Natural killer cell (primary cell): ENCODE data around the gene SPOCK1. TPM values are rescaled to one million over a fixed set of nuclear protein-coding genes. Genes with fewer than 3 reads are reported as not detected.

ENCODE experiments used
- ATAC-seq, 3 donors: fragments of 150-1000 bp in 2 of 3; fragments of 200-7000 bp in 1 of 3; cut with Tn5 transposase; 1 replicate in 1 of 3; 2 replicates in 2 of 3; pipeline ENCODE4 v1.10.0; 2021; ENCODE audit warnings: mild to moderate bottlenecking in 2 of 3, moderate library complexity in 2 of 3
- DNase-seq, 2 donors: peaks; one replicate each; pipeline versions ENCODE4 v3.0.0 to v3.0.0-alpha.2; 2013 to 2021; ENCODE audit warnings: mixed read lengths in 1 of 2
- H3K27ac ChIP-seq: one replicate; pipeline ENCODE4 v1.5.1; 2013; ENCODE audit warnings: mild to moderate bottlenecking, low read length
- H3K27me3 ChIP-seq: one replicate; pipeline ENCODE4 v1.6.1; 2013; ENCODE audit warnings: low read length; ENCODE audit not compliant: control insufficient read depth, insufficient read depth
- H3K36me3 ChIP-seq: one replicate; pipeline ENCODE4 v1.6.1; 2013; ENCODE audit warnings: low read length; ENCODE audit not compliant: control insufficient read depth, insufficient read depth
- H3K4me1 ChIP-seq: one replicate; pipeline ENCODE4 v1.6.1; 2013; ENCODE audit warnings: low read length; ENCODE audit not compliant: control insufficient read depth, insufficient read depth
- H3K4me3 ChIP-seq: one replicate; pipeline ENCODE4 v1.5.1; 2013; ENCODE audit warnings: low read length
- H3K9me3 ChIP-seq: one replicate; pipeline ENCODE4 v1.6.1; 2013; ENCODE audit warnings: low read length; ENCODE audit not compliant: control insufficient read depth, insufficient read depth
- H3K27ac Mint-ChIP-seq, 2 donors: one replicate each; pipeline ENCODE4 v1.8.0; 2022; ENCODE audit warnings: mild to moderate bottlenecking in 2 of 2, mixed read lengths in 2 of 2, moderate library complexity in 1 of 2
- H3K27me3 Mint-ChIP-seq, 2 donors: one replicate each; pipeline ENCODE4 v1.8.0; 2022; ENCODE audit warnings: low read depth in 2 of 2, mixed read lengths in 2 of 2
- H3K36me3 Mint-ChIP-seq: one replicate; pipeline ENCODE4 v1.8.0; 2022; ENCODE audit warnings: mixed read lengths
- H3K4me1 Mint-ChIP-seq, 2 donors: one replicate each; pipeline ENCODE4 v1.8.0; 2022; ENCODE audit warnings: mixed read lengths in 2 of 2
- H3K4me3 Mint-ChIP-seq: one replicate; pipeline ENCODE4 v1.8.0; 2022; ENCODE audit warnings: mild to moderate bottlenecking, moderate library complexity, mixed read lengths
- H3K9me3 Mint-ChIP-seq, 2 donors: one replicate each; pipeline ENCODE4 v1.8.0; 2022; ENCODE audit warnings: mixed read lengths in 2 of 2
- CTCF ChIP-seq: fragments of 200-600 bp; IDR thresholded peaks from one replicate; pipeline ENCODE4 v1.8.0; 2022; ENCODE audit warnings: antibody characterized with exemption
- WGBS: methylation state at CpG from one replicate; pipeline ENCODE4 v1.1.7; 2013; ENCODE audit warnings: missing lambda C conversion rate; ENCODE audit not compliant: insufficient coverage; 5-methylcytosine and 5-hydroxymethylcytosine counted together
- intact Hi-C: fragments of 100-400 bp; cut with micrococcal nuclease; formaldehyde crosslinking; loops from one replicate; pipeline ENCODE4 v1.14.2; 2022
- total RNA-seq, 4 donors: library from RNA; stranded (reverse); fragments of 120-200 nt in 1 of 4; gene quantifications; one replicate each; pipeline versions ENCODE4 v1.2.3 to v1.2.4, GENCODE V29; 2013 to 2022

The SPOCK1 gene
- total RNA-seq, 3 donors from 2014 or later (not counting 1 experiment from before 2014, with no cell fraction given), result 0.09 to 1.6 (median 0.61) TPM

DNA sequence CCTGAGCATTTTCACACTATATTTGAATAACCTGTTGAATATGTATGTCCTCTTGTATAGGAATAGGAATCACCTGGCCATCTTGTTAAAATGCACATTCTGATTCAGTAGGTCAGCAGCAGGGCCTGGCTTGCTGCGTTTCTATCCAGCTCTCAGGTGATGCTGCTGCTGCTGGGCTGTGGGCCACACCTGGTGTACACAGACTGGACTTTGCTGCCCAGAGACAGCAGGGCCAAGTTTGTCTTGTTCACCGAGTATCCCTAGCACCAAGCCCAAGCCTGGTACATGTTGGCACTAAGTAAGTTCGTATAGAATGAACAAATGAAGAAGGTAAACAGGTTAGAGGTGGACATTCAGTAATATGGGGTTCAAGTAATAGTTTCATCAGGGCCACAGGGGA is 151.3 kb downstream of the SPOCK1 start:
- H3K27me3 Mint-ChIP-seq, result peaks cover 5 to 9% of the 10 kb centered on the region in 2 donors
- WGBS, result 96% methylated on average over 3 of the region's 3 CpGs
- H3K36me3 ChIP-seq, result no peaks in the 10 kb centered on the region
- no peaks in the 10 kb centered on the region for H3K9me3 ChIP-seq
- no peaks in the 10 kb centered on the region for H3K36me3 Mint-ChIP-seq
- no peak for TF ChIP-seq CTCF
- H3K4me3 ChIP-seq, result no peak overlapping the region
- no peaks in the 10 kb centered on the region for H3K4me1 Mint-ChIP-seq
- H3K27me3 ChIP-seq, result no peaks in the 10 kb centered on the region
- ATAC-seq (no peak), DNase-seq (no peak)
- H3K4me3 Mint-ChIP-seq, result no peak overlapping the region
- intact Hi-C loops, result no loop called here
- H3K27ac ChIP-seq, result no peak overlapping the region
- no peak overlapping the region for H3K27ac Mint-ChIP-seq
- H3K4me1 ChIP-seq, result no peaks in the 10 kb centered on the region
- H3K9me3 Mint-ChIP-seq, result no peaks in the 10 kb centered on the region

GRCh38 chr5:137346281-137346680 is 152.8 kb downstream of the SPOCK1 start:
- H3K27ac Mint-ChIP-seq, result no peak overlapping the region
- H3K27me3 Mint-ChIP-seq, result peaks cover 5 to 9% of the 10 kb centered on the region in 2 donors
- Histone ChIP-seq H3K9me3 (no peaks in the 10 kb centered on the region), H3K4me3 (no peak overlapping the region), H3K4me1 (no peaks in the 10 kb centered on the region), H3K27me3 (no peaks in the 10 kb centered on the region), H3K36me3 (no peaks in the 10 kb centered on the region), H3K27ac (no peak overlapping the region)
- H3K9me3 Mint-ChIP-seq, result no peaks in the 10 kb centered on the region
- DNase-seq (no peak), ATAC-seq (no peak)
- no peaks in the 10 kb centered on the region for H3K4me1 Mint-ChIP-seq
- intact Hi-C loops, result no loop called here
- 79% methylated on average over 3 of the region's 3 CpGs for WGBS
- no peak for TF ChIP-seq CTCF
- no peak overlapping the region for H3K4me3 Mint-ChIP-seq
- no peaks in the 10 kb centered on the region for H3K36me3 Mint-ChIP-seq

DNA sequence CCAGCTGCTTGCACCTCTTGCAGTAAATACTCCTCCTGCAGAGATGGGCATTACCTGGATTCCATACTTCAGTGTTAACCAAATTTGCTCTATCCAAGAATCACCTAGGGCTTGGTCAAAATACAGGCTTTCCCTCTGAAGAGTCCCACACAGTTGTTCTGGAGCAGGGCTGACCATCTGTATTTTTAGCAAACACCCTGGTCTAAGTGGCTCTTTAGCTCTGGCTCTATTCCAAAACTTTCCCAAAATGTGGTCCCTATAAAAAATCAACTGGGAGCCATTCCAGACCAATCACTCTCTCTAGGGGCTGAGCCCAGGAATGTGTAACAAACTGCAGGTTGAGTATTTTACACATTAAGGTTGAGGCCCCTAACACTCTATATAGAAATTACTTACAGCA is 153.7 kb downstream of the SPOCK1 start:
- no peak for ATAC-seq

More for the DNA sequence above, 153.7 kb downstream of the SPOCK1 start:
- H3K9me3 ChIP-seq, result no peaks in the 10 kb centered on the region
- no peaks in the 10 kb centered on the region for H3K4me1 ChIP-seq
- H3K27ac ChIP-seq, result no peak overlapping the region
- no peaks in the 10 kb centered on the region for H3K27me3 ChIP-seq
- no peak for TF ChIP-seq CTCF
- intact Hi-C loops, result no loop called here
- H3K27me3 Mint-ChIP-seq, result peaks cover 8 to 9% of the 10 kb centered on the region in 2 donors
- H3K9me3 Mint-ChIP-seq, result no peaks in the 10 kb centered on the region
- H3K27ac Mint-ChIP-seq, result no peak overlapping the region
- no peaks in the 10 kb centered on the region for H3K36me3 ChIP-seq
- no peak for DNase-seq
- no peaks in the 10 kb centered on the region for H3K4me1 Mint-ChIP-seq
- H3K4me3 Mint-ChIP-seq, result no peak overlapping the region
- H3K4me3 ChIP-seq, result no peak overlapping the region
- no peaks in the 10 kb centered on the region for H3K36me3 Mint-ChIP-seq
